Thyroid gland (tissue), 4 donors: Measurements from ENCODE around the gene ZFHX3.

Source experiments
- POLR2A ChIP-seq, 2 donors: fragments of 450-650 bp; IDR thresholded peaks; one replicate each; pipeline ENCODE4 v1.6.1; 2017; ENCODE audit warnings: antibody characterized with exemption in 2 of 2, mild to moderate bottlenecking in 2 of 2, moderate library complexity in 1 of 2
- TF ChIP-seq, protein P1 (sequence below), 6 experiments: fragments of 200-600 bp in 3 of 6; fragments of 450-650 bp in 3 of 6; sonication (generic) in 3 of 6; IDR thresholded peaks; one replicate each; pipeline ENCODE4 v1.5.1; 2016 to 2019; ENCODE audit warnings: antibody characterized with exemption in 6 of 6, mild to moderate bottlenecking in 2 of 6, inconsistent platforms in 1 of 6, moderate library complexity in 1 of 6

DNA sequence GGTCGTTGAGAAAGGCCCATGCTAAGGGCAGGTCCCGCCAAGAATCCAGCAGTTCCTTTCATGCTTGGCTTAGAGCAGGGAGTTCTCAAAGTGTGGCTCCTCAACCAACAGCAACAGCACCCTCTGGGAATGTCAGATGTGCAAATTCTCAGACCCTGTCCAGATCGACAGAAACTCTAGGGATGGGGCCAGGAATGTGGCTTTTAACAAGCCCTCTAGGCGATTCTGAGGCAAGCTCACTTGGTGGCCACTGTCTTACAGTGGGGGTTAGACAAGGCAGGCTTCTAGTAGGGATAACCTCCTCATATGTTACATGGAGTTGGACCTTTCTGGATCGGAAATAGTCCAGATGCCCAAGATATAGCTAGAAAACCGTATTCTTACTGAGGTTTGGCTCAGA is 144.8 kb downstream of the ZFHX3 start:
- no peak for TF ChIP-seq POLR2A (IDR thresholded peaks at IDR 0.05)
- TF ChIP-seq, protein P1, sequence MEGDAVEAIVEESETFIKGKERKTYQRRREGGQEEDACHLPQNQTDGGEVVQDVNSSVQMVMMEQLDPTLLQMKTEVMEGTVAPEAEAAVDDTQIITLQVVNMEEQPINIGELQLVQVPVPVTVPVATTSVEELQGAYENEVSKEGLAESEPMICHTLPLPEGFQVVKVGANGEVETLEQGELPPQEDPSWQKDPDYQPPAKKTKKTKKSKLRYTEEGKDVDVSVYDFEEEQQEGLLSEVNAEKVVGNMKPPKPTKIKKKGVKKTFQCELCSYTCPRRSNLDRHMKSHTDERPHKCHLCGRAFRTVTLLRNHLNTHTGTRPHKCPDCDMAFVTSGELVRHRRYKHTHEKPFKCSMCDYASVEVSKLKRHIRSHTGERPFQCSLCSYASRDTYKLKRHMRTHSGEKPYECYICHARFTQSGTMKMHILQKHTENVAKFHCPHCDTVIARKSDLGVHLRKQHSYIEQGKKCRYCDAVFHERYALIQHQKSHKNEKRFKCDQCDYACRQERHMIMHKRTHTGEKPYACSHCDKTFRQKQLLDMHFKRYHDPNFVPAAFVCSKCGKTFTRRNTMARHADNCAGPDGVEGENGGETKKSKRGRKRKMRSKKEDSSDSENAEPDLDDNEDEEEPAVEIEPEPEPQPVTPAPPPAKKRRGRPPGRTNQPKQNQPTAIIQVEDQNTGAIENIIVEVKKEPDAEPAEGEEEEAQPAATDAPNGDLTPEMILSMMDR (IDR thresholded peaks at IDR 0.05): no peak
